Limb (tissue), 2 donors: ENCODE data around the gene TMEM45B.

ENCODE experiments used
- DNase-seq, 2 donors: peaks; one replicate each; pipeline ENCODE4 v3.0.0-alpha.2; 2016; ENCODE audit errors: extremely low spot score in 2 of 2

Gene TMEM45B

DNA sequence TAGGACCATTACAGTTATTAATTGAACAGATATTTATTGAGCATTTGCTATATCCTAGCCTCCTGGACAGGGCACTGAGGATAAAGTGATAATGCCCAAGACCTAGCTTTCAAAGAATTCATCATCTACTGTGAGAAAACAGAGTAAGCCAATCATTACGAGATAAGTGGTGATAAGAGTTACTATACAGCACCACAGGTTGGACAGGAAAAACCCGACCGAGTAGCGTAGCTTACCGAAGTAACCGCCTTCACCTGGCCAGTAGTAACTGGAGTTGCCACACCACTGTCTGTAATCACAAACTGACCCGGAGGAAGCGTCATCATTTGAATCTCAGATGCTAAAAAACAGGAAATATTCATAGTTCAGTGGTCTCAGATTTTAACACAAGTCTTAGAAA is 89.8 kb downstream of the TMEM45B start:
- no peak for DNase-seq
